ENCODE data around the gene SH3BP2. TPM values are rescaled to one million over a fixed set of nuclear protein-coding genes. Genes with fewer than 3 reads are reported as not detected.
A peak's percentile ranks its signal among the peaks of the same experiment; 100 is the strongest.

The SH3BP2 gene
- total RNA-seq, 4 donors from 2014 or later: 29.6 to 43.5 (median 36.7) TPM

DNA sequence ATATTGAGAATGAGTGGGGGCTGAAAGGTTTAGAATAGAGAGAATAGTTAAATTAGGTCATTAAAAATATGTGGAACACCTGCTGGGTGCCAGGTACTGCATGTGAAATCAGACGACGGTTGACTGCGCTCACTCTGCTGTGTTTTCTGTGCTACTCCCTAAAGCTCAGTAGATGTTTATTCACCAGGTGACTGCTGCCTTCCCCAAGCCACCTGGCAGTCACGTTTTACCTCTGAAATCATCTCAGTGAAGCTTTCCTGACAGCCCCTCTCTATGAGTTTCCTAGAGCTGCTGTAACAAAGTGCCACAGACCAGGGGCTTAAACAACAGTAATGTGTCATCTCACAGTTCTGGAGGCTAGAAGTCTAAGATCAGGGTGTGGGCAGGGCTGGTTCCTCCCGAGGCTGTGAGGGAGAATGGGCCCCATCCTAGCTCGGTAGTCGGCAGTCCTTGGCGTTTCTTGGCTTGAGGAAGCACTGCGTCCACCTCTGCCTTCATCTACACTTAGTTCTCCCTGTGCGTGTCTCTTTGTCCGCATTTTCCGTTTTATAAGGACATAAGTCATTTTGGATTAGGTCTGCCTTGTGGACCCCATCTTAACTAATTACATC is 76.1 kb downstream of the SH3BP2 start:
- DNase-seq: no peak
- no peak for TF ChIP-seq POLR2A (IDR thresholded peaks at IDR 0.05)
- TF ChIP-seq, protein P1, sequence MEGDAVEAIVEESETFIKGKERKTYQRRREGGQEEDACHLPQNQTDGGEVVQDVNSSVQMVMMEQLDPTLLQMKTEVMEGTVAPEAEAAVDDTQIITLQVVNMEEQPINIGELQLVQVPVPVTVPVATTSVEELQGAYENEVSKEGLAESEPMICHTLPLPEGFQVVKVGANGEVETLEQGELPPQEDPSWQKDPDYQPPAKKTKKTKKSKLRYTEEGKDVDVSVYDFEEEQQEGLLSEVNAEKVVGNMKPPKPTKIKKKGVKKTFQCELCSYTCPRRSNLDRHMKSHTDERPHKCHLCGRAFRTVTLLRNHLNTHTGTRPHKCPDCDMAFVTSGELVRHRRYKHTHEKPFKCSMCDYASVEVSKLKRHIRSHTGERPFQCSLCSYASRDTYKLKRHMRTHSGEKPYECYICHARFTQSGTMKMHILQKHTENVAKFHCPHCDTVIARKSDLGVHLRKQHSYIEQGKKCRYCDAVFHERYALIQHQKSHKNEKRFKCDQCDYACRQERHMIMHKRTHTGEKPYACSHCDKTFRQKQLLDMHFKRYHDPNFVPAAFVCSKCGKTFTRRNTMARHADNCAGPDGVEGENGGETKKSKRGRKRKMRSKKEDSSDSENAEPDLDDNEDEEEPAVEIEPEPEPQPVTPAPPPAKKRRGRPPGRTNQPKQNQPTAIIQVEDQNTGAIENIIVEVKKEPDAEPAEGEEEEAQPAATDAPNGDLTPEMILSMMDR (IDR thresholded peaks at IDR 0.05): no peak
- 75 to 79% methylated on average over 12 of the region's 12 CpGs for WGBS, 2 donors
- peaks cover 25 to 70% of the 10 kb centered on the region in 2 donors for H3K4me1 ChIP-seq
- H3K27ac ChIP-seq: peak overlapping the region in 1 of 3 donors; percentile 29
- no peak overlapping the region for H3K4me3 ChIP-seq (replicated peaks in 1 of 3)
- H3K36me3 ChIP-seq: no peaks in the 10 kb centered on the region
- intact Hi-C loops (cut with DNase I): no loop called here
- H3K9me3 ChIP-seq: no peaks in the 10 kb centered on the region
- H3K27me3 ChIP-seq: no peaks in the 10 kb centered on the region

DNA sequence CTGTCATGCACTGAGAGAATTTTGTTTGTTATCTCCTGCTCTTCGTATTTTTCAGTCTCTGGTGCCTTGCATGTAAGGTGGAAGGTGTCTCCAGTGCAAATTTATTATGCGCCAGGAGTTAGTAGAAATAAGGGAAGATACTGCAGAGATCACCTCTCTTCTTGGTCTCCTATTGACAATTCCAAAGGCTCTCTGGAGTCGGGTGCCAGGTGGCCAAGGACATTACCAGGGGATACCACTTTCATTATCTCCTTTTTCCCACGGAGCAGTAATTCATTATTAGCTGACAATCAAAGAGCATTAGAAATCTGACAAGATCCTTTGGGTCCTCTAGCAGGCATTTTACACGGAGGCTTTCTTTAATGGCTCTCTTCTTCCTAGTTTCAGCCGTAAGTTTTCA is 76.8 kb downstream of the SH3BP2 start:
- H3K4me1 ChIP-seq: peaks cover 22 to 65% of the 10 kb centered on the region in 2 donors
- TF ChIP-seq, protein P1 (IDR thresholded peaks at IDR 0.05): no peak
- TF ChIP-seq POLR2A (IDR thresholded peaks at IDR 0.05): no peak
- intact Hi-C loops (cut with DNase I): no loop called here
- no peak for DNase-seq
- no peaks in the 10 kb centered on the region for H3K36me3 ChIP-seq
- no peak overlapping the region for H3K27ac ChIP-seq
- WGBS, 2 donors: 74 to 79% methylated on average over 6 of the region's 6 CpGs
- H3K27me3 ChIP-seq: no peaks in the 10 kb centered on the region
- no peak overlapping the region for H3K4me3 ChIP-seq (replicated peaks in 1 of 3)
- no peaks in the 10 kb centered on the region for H3K9me3 ChIP-seq

DNA sequence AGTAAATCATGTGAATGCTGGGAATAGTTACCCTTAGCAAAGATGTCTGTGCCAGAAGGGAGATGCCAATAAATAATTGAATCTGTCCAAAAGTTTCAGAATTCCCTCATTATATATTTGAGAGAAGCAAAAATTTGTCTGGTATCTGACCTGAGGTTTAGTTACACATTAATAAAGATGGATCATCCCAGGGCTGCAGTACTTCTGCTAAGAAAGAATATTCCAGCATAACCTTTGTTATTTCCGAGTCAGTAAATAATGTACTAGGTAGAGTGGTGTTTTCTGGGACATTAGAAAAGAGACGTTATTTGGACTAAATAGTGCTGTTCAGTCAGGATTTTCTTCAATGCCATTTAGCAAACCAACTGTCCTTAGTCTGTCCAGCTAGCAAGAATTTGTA is 77.2 kb downstream of the SH3BP2 start:
- no peaks in the 10 kb centered on the region for H3K27me3 ChIP-seq
- no peak for DNase-seq
- H3K4me3 ChIP-seq (replicated peaks in 1 of 3): no peak overlapping the region
- intact Hi-C loops (cut with DNase I): no loop called here
- WGBS, 2 donors: 75 to 80% methylated on average over 2 of the region's 2 CpGs
- no peak overlapping the region for H3K27ac ChIP-seq
- H3K36me3 ChIP-seq: no peaks in the 10 kb centered on the region
- TF ChIP-seq POLR2A (IDR thresholded peaks at IDR 0.05): no peak
- TF ChIP-seq, protein P1 (IDR thresholded peaks at IDR 0.05): no peak
- H3K4me1 ChIP-seq: peaks cover 18 to 61% of the 10 kb centered on the region in 2 donors
- H3K9me3 ChIP-seq: no peaks in the 10 kb centered on the region

DNA sequence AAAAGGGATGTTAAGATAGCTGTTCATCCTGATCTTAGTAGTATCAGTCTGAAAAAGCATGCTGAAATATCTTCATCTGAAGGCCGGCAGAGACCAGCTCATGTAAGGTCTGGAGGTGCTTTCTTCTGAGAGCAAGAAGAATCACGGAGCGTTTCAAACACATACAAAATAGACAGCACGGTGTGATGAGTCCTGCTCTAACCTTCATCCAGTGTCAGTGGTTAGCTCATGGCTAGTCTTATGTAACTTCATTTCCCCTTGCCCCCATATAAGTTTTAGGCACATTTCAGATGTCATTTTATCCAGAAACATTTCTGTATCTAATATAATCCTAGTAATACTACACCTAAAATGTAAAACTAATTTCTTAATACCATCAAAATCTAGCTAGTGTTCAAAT is 78.6 kb downstream of the SH3BP2 start:
- Histone ChIP-seq H3K27me3 (no peaks in the 10 kb centered on the region), H3K27ac (no peak overlapping the region), H3K9me3 (no peaks in the 10 kb centered on the region), H3K4me3 (replicated peaks in 1 of 3) (no peak overlapping the region), H3K36me3 (no peaks in the 10 kb centered on the region), H3K4me1 (peaks cover 4 to 48% of the 10 kb centered on the region in 2 donors)
- intact Hi-C loops (cut with DNase I): no loop called here
- 86 to 93% methylated on average over 4 of the region's 4 CpGs for WGBS, 2 donors
- no peak for DNase-seq
- no peak for TF ChIP-seq POLR2A (IDR thresholded peaks at IDR 0.05)
- TF ChIP-seq, protein P1 (IDR thresholded peaks at IDR 0.05): no peak

DNA sequence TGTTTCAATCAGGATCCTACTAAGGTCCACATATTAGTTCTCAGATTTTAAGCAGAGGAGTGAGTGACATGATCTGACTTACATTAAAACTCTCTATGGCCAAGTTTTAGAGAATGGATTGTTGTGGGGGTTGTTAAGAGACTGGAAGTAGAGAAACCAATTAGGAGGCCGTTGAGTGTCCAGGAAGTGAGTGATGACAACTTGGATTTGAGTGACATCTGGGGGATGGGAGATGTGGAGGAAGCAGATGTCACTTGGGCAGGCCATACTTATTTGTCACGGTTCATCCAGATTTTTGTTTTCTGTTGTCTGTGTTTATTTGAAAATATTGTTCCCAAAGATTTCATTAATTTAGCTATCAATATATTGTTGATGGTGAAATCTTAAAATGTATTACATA is 79.0 kb downstream of the SH3BP2 start:
- TF ChIP-seq, protein P1 (IDR thresholded peaks at IDR 0.05): no peak
- TF ChIP-seq POLR2A (IDR thresholded peaks at IDR 0.05): no peak
- H3K36me3 ChIP-seq: no peaks in the 10 kb centered on the region
- H3K27ac ChIP-seq: no peak overlapping the region
- H3K9me3 ChIP-seq: no peaks in the 10 kb centered on the region
- intact Hi-C loops (cut with DNase I): no loop called here
- peaks cover 1 to 46% of the 10 kb centered on the region in 2 donors for H3K4me1 ChIP-seq
- no peak for DNase-seq
- no peaks in the 10 kb centered on the region for H3K27me3 ChIP-seq
- 52 to 63% methylated on average over 2 of the region's 2 CpGs for WGBS, 2 donors
- H3K4me3 ChIP-seq (replicated peaks in 1 of 3): no peak overlapping the region
